Astrocyte (in vitro differentiated cells and primary cell): ENCODE data around the gene TTC9.

Experiments used
- EZH2 ChIP-seq: IDR thresholded peaks from 2 replicates; pipeline ENCODE4 v1.6.1; 2012; ENCODE audit warnings: mild to moderate bottlenecking, low read length, inconsistent platforms; ENCODE audit not compliant: insufficient read depth
- TF ChIP-seq, protein P1 (sequence below): IDR thresholded peaks from 2 replicates; pipeline ENCODE4 v1.5.1; 2011; ENCODE audit warnings: low read depth, mild to moderate bottlenecking, inconsistent platforms, low read length, moderate library complexity; ENCODE audit not compliant: insufficient read depth

DNA sequence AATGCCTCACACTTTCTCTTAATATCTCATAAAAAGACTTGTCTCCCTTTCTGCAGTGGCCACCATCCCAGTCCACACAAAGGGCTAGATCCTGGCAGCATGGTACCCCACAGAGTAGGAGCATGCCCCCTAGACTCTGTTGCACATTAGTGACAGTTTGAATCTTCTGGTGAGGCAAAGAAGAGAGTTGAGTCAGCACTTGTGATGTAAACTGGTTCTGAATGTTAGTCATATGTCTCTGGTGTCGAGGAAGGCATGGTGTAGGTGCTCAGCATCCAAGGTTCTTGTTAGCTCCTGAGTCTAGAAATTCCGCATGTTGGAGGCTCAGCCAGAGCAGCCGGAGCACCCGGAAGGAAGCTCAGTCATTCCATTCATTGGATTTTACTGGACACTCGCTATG, 9.8 kb downstream of the TTC9 start:
- TF ChIP-seq, protein P1, sequence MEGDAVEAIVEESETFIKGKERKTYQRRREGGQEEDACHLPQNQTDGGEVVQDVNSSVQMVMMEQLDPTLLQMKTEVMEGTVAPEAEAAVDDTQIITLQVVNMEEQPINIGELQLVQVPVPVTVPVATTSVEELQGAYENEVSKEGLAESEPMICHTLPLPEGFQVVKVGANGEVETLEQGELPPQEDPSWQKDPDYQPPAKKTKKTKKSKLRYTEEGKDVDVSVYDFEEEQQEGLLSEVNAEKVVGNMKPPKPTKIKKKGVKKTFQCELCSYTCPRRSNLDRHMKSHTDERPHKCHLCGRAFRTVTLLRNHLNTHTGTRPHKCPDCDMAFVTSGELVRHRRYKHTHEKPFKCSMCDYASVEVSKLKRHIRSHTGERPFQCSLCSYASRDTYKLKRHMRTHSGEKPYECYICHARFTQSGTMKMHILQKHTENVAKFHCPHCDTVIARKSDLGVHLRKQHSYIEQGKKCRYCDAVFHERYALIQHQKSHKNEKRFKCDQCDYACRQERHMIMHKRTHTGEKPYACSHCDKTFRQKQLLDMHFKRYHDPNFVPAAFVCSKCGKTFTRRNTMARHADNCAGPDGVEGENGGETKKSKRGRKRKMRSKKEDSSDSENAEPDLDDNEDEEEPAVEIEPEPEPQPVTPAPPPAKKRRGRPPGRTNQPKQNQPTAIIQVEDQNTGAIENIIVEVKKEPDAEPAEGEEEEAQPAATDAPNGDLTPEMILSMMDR: no peak
- TF ChIP-seq EZH2: no peak
